Eye (tissue), 1 donor: Measurements from ENCODE around the gene PABPC4L.
A peak's percentile ranks its signal among the peaks of the same experiment; 100 is the strongest.
"Not testable (repeated sequence)": the region's sequence is repeated elsewhere in the genome, so short reads cannot be mapped to it uniquely, and the experiment has no call there.

Experiments
- DNase-seq: peaks from one replicate; pipeline ENCODE4 v3.0.0-alpha.2; 2015

The PABPC4L gene

GRCh38 chr4:134201216-134202161 lies at the start of gene PABPC4L:
TSS of gene PABPC4L (minus strand) at chr4:134201789. CDS start at chr4:134201019, 770 bp downstream.
- peak; percentile 86 for DNase-seq

DNA sequence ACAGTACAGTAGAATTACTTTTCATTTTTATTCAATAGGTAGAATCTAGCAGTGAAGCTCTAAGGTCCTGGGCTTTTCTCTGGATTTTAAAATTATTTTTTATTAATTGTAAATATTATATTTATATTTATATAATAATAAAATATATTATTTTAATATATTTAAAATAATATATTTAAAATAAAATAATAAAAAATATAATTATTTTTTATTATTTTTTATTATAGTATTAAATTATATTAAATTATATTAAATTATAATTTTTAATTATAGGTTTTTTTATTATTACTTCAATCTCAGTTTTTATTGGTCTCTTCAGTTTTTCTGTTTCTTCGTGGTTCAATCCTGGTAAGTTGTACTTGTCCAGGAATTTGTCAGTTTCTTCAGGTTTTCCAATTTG lies 49.7 kb upstream of the PABPC4L start:
- DNase-seq, result no peak

DNA sequence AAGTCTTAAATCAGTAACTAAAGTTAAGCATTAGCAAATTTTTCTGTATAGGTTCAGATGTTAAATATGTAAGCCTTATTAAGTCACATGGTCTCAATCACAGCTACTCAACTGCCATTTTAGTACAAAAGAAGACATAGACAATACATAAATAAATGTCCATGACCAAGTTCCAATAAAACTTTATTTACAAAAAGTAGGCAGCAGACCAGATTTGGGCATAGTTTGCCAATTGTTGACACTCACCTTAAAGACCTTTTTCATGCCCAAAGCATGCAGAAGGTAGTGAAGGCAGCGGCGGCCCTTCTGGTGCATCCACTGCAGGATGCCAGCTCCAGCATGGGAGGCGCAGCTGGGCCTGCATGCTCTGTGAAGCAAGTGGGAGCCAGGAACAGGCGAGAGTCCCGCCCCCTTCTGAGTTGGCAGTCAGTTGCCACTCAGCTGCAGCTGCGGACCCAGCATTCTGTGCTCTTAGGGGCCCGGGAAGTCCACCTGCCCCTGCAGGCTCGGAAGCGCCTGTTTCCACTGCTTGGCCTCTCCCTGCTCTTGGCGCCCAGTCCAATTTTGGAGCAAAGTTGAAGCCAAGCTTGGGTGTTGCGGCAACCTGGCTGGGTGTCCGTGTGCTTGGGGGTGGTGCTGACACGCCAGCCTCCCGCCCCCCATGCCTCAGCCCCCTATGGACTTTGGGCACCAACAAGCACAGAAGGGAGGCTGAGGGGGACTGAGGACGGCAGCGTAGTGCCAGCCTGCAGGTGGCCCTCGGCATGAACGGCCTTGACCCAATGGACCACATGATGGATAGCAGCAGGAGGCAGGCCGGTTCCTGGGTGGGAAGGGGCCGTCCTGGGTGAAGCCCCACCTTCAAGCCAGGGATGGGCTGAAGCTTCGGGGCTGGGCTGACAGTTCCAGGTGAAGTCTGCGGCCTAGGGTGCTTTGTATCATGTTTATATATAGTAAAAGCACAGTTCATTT lies 42.4 kb upstream of the PABPC4L start:
- no peak for DNase-seq

- no peak for DNase-seq
Measured at GRCh38 chr4:134219043-134219442, 17.5 kb upstream of the PABPC4L start.

- no peak for DNase-seq
Measured at GRCh38 chr4:134216411-134216810, 14.8 kb upstream of the PABPC4L start.

DNA sequence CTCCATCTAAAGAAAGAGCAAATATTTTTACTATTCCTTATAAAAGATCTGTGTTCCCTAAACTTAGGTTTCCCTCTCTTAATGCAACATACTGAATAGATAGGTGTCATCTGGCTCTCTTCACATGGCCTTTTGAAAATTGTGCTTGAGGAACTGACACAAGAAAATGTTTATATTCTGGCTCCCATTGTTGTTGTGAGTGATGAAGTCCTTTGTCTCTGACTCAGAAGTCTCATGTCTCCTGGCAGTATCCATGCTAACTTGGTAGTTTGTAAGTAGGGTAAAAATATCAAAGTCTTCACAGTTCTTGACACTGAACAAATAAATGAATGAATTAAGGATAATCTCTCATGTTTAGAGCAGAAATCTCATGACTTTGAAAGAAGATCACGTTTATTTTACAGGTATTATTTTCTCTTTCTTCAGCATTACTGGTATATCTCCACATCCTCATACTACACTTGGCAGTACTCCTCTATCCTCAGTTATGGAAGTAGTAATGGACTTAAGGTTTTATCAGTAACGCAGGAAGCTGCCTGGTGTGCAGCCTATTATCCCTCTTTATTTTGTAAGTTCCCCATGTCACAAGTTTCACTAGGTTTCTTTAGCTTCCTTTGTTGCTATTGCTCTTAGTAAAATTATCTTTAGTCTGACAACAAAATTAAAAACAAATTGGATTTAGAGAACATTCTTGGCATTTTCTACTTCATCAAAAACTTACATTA lies 14.2 kb upstream of the PABPC4L start:
- no peak for DNase-seq

- DNase-seq, result not testable (repeated sequence)
Measured at GRCh38 chr4:134207955-134208354, 6.4 kb upstream of the PABPC4L start.

DNA sequence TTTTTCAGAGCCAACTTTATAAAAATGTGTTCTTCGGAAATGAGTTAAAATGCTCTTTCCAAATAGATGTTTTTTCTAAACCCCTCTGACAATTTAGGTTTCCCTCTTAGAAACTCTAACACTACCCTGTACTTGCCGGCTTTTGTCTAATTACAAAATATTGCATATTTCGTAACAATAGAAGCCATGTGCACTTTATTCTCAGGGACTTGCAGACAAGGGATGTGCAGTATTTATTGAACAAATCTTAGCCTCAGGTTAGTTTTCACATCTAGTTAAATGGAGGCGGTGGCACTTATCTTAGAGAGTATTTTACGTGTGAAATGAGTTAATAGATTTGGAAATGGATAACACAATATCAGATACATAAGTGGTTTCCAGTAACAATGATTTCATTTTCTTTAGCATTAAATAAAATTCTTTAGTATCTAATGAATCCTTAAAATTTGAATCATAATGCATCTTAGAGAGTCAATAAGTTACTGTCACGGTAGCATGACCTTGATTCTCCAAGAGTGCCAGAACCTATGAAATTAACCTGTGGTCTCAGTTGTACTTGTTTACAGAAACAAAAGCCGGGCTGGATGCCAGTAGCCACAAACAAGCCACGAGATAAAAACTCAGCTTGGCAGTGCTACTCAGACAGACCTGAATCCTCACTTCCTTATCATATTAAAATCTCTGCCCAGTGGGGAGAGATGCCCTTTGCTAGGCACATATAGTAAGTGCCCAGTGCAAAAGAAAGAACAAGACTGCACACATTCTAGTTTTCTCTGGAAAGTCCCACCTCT lies 772 bp upstream of the PABPC4L start:
- DNase-seq, result no peak

DNA sequence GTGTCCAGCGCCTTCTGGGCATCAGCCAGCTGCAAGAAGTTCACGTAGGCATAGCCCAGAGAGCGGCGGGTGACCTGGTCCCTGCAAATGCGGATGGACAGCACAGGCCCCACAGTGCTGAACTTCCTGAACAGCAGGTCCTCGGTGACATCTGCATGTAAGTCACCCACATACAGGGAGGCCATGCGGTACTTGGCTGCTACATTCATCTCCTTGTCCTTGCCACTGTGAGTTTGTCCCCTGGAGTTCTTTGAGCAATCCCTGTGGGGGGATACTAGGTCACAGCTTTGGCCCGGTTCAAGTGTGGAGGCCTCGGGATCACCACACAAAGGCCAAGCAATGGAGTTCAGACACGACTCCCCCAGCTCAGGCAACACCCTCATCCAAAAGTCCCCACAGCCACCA lies 776 bp downstream of the PABPC4L start:
- DNase-seq, result no peak

DNA sequence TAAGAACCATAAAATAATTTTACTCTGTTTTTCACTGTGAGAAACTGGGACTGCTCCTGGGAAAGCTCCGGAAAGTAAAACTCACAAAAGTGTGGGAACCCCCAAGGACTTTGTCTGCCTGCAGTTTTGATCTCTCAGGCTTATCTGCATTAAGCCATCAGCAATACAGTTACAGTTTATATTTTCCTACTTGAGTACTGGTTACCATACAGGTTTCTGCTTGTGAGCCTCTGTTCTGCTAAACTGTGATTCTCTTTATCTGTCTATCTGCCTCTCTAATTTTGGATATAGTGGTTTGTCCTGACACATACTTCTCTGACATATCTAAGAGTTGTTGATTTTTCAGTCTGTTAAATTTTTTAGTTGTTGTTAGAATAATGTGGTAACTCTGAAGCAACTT lies 11.6 kb downstream of the PABPC4L start:
- DNase-seq, result no peak

DNA sequence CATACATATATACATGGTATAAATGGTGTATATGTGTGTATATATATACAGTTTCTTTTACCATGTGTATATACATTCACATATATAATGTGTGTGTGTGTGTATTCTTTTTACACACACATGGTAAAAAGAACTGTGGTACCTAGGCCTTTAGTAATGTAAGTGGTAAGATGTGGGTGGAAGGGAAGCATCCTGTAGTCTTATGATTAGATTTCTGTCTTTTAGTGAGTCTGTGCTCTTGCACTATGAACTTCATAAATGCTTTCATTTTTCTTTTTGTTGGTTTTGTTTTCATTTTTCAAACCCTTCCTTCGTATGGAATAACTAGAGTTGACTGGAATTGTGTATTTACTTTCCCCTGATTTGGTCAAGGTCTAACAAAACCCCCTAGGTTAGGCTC lies 12.1 kb downstream of the PABPC4L start:
- no peak for DNase-seq

DNA sequence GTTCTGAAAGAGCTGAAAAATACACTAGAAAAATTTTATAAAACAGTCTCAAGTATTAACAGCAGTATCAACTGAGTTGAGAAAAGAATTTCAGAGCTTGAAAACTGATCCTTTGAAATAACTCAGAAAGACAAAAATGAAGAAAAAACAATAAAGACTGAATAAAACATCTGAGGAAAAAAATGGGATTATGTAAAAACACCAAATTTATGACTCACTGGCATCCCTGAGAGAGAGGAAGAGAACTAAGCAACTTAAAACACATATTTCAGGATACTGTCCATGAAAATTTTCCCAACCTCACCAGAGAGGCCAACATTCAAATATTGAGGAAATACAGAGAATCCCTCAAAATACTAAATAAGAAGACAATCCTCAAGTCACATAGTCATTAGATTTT lies 22.9 kb downstream of the PABPC4L start:
- no peak for DNase-seq

- DNase-seq, result no peak
Measured at GRCh38 chr4:134174271-134174670, 27.3 kb downstream of the PABPC4L start.

DNA sequence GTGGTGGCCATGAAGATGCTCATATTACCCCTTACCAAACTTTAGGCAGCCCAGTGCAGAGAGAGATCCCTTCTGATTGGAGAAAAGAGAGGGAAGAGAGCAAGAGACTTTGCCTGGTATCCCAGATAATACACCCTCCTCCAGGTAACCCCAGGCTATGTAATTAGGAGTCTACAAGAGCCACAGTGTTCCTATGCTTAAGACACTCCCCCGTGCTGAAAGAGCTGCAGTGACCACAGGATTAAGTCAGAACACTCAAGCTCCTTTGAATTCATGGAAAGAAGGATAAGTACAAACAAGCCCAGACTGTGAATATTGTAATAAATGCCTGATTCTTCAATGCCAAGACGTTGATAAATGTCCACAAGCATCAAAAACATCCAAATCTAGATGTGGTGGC lies 41.4 kb downstream of the PABPC4L start:
- DNase-seq, result no peak

DNA sequence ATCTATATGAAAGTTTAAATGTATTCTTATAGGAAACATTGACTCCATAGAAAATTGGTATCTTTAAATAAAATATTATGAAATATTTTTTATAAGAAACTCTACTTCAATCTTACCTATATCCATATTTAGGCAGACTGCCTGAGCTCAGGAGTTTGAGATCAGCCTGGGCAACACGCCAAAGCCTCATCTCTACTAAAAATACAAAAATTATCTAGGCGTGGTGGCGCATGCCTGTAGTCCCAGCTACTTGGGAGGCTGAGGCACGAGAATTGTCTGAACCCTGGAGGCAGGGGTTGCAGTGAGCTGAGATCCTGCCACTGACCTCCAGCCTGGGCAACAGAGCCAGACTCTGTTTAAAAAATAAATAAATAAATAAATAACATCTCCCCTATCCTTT lies 47.5 kb downstream of the PABPC4L start:
- no peak for DNase-seq

DNA sequence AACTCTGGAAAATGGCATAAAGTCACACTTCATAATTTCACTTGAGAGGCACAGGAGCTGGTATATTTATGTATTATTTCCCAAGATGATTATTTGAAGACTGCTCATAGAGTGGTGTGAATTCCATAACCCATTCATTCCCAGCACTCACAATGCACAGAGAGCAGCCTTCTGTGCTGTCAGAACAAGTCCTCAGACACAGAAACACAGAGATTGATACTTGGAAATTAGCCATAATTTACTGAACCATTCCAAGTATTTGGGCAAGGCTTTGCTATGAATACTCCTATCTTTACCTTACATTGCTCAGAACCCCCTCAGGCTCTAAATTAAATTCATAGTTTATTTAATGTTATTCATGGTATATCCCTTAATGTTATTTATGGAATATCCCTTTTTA lies 53.6 kb downstream of the PABPC4L start:
- DNase-seq, result no peak
